H9 (cell line): ENCODE measurements around the gene CCDC88C. TPM values are rescaled to one million over a fixed set of nuclear protein-coding genes. Genes with fewer than 3 reads are reported as not detected.

ENCODE experiments used
- DNase-seq: peaks from one replicate; pipeline ENCODE4 v3.0.0-alpha.2; 2017
- H2AFZ ChIP-seq: one replicate; pipeline ENCODE4 v1.6.1; 2013; ENCODE audit warnings: mild to moderate bottlenecking, low read length, control low read depth, moderate library complexity
- H2AK5ac ChIP-seq: 2 replicates; pipeline ENCODE4 v1.6.1; 2013; ENCODE audit warnings: low read length, control low read depth, mixed read lengths; ENCODE audit not compliant: insufficient read length
- H2BK120ac ChIP-seq: one replicate; pipeline ENCODE4 v1.6.1; 2013; ENCODE audit warnings: low read depth, mild to moderate bottlenecking, low read length, control low read depth, inconsistent platforms; ENCODE audit not compliant: poor library complexity, severe bottlenecking
- H2BK12ac ChIP-seq: 2 replicates; pipeline ENCODE4 v1.6.1; 2013; ENCODE audit warnings: low read length, control low read depth, mixed read lengths, low read depth; ENCODE audit not compliant: insufficient read length
- H2BK15ac ChIP-seq: 2 replicates; pipeline ENCODE4 v1.6.1; 2013; ENCODE audit warnings: low read depth, low read length, control low read depth
- H2BK20ac ChIP-seq: one replicate; pipeline ENCODE4 v1.6.1; 2013; ENCODE audit warnings: low read depth, mild to moderate bottlenecking, low read length, control low read depth, inconsistent platforms; ENCODE audit not compliant: poor library complexity, severe bottlenecking
- H2BK5ac ChIP-seq: 2 replicates; pipeline ENCODE4 v1.6.1; 2013; ENCODE audit warnings: low read length, control low read depth, mixed read lengths; ENCODE audit not compliant: insufficient read length
- H3K14ac ChIP-seq: 2 replicates; pipeline ENCODE4 v1.6.1; 2013; ENCODE audit warnings: low read length, control low read depth; ENCODE audit not compliant: insufficient read depth
- H3K18ac ChIP-seq: 2 replicates; pipeline ENCODE4 v1.6.1; 2013; ENCODE audit warnings: low read depth, mild to moderate bottlenecking, mixed read lengths, low read length, control low read depth; ENCODE audit not compliant: insufficient read length
- H3K23ac ChIP-seq: 2 replicates; pipeline ENCODE4 v1.6.1; 2013; ENCODE audit warnings: low read length, control low read depth, mixed read lengths, low read depth; ENCODE audit not compliant: insufficient read length
- H3K23me2 ChIP-seq: 2 replicates; pipeline ENCODE4 v1.6.1; 2013; ENCODE audit warnings: low read depth, mild to moderate bottlenecking, mixed read lengths, low read length, control low read depth; ENCODE audit not compliant: insufficient read length, poor library complexity, severe bottlenecking
- H3K27ac ChIP-seq: 2 replicates; pipeline ENCODE4 v1.5.1; 2013; ENCODE audit warnings: low read length, control low read depth, mixed read lengths, low read depth; ENCODE audit not compliant: insufficient read length
- H3K27me3 ChIP-seq: 2 replicates; pipeline ENCODE4 v1.6.1; 2013; ENCODE audit warnings: low read length, control low read depth, inconsistent platforms; ENCODE audit not compliant: insufficient read depth
- H3K4ac ChIP-seq: 2 replicates; pipeline ENCODE4 v1.6.1; 2013; ENCODE audit warnings: low read depth, mild to moderate bottlenecking, control low read depth, inconsistent platforms, low read length, moderate library complexity
- H3K4me1 ChIP-seq: 2 replicates; pipeline ENCODE4 v1.6.1; 2013; ENCODE audit warnings: low read length, control low read depth, inconsistent platforms; ENCODE audit not compliant: insufficient read depth
- H3K4me2 ChIP-seq: 2 replicates; pipeline ENCODE4 v1.6.1; 2013; ENCODE audit warnings: low read length, control low read depth, mixed read lengths; ENCODE audit not compliant: insufficient read length, insufficient read depth
- H3K56ac ChIP-seq: 2 replicates; pipeline ENCODE4 v1.6.1; 2013; ENCODE audit warnings: low read depth, mild to moderate bottlenecking, mixed read lengths, low read length, control low read depth; ENCODE audit not compliant: insufficient read length
- H3K79me1 ChIP-seq: 2 replicates; pipeline ENCODE4 v1.6.1; 2013; ENCODE audit warnings: low read depth, mild to moderate bottlenecking, moderate library complexity, low read length, control low read depth, inconsistent platforms; ENCODE audit not compliant: insufficient read depth, poor library complexity, severe bottlenecking
- H3K79me2 ChIP-seq: 2 replicates; pipeline ENCODE4 v1.6.1; 2013; ENCODE audit warnings: low read length, control low read depth, inconsistent platforms; ENCODE audit not compliant: insufficient read depth
- H3K9ac ChIP-seq: 2 replicates; pipeline ENCODE4 v1.6.1; 2013; ENCODE audit warnings: low read length, control low read depth, mixed read lengths; ENCODE audit not compliant: insufficient read length; ENCODE audit errors: extremely low read depth
- H3K9me3 ChIP-seq: one replicate; pipeline ENCODE4 v1.6.1; 2013; ENCODE audit warnings: low read depth, low read length, inconsistent platforms; ENCODE audit not compliant: control insufficient read depth
- H3T11ph ChIP-seq: one replicate; pipeline ENCODE4 v1.6.1; 2013; ENCODE audit warnings: mild to moderate bottlenecking, low read length, control low read depth, inconsistent platforms
- H4K20me1 ChIP-seq: one replicate; pipeline ENCODE4 v1.6.1; 2013; ENCODE audit not compliant: control insufficient read depth, insufficient read length, insufficient read depth
- H4K5ac ChIP-seq: 2 replicates; pipeline ENCODE4 v1.6.1; 2013; ENCODE audit warnings: low read depth, mild to moderate bottlenecking, mixed read lengths, low read length, control low read depth; ENCODE audit not compliant: insufficient read length
- H4K8ac ChIP-seq: replicated peaks from 2 replicates; pipeline ENCODE4 v1.6.1; 2013; ENCODE audit warnings: low read length, control low read depth, mixed read lengths, low read depth; ENCODE audit not compliant: insufficient read length
- H4K91ac ChIP-seq: 2 replicates; pipeline ENCODE4 v1.6.1; 2013; ENCODE audit warnings: low read depth, mild to moderate bottlenecking, moderate library complexity, mixed read lengths, low read length, control low read depth; ENCODE audit not compliant: insufficient read length
- H3K27ac Mint-ChIP-seq, 3 experiments: 2 replicates in 2 of 3; 3 replicates in 1 of 3; pipeline ENCODE4 v1.8.0; 2020 to 2021; ENCODE audit warnings: mixed read lengths in 3 of 3, mild to moderate bottlenecking in 1 of 3, moderate library complexity in 1 of 3
- H3K27me3 Mint-ChIP-seq: 2 replicates; pipeline ENCODE4 v1.8.0; 2021; ENCODE audit warnings: low read depth, mild to moderate bottlenecking, moderate library complexity, mixed read lengths
- H3K36me3 Mint-ChIP-seq, 3 experiments: 2 replicates in 2 of 3; 3 replicates in 1 of 3; pipeline ENCODE4 v1.8.0; 2020 to 2021; ENCODE audit warnings: low read depth in 3 of 3, mixed read lengths in 3 of 3; ENCODE audit not compliant: insufficient read depth in 1 of 3
- H3K4me1 Mint-ChIP-seq, 2 experiments: 2 replicates each; pipeline ENCODE4 v1.8.0; 2020; ENCODE audit warnings: mixed read lengths in 2 of 2
- H3K4me3 Mint-ChIP-seq, 2 experiments: 2 replicates in 1 of 2; 3 replicates in 1 of 2; pipeline ENCODE4 v1.8.0; 2020 to 2021; ENCODE audit warnings: mild to moderate bottlenecking in 2 of 2, mixed read lengths in 2 of 2, moderate library complexity in 1 of 2
- H3K9me3 Mint-ChIP-seq, 2 experiments: 2 replicates in 1 of 2; 3 replicates in 1 of 2; pipeline ENCODE4 v1.8.0; 2020; ENCODE audit warnings: mild to moderate bottlenecking in 2 of 2, mixed read lengths in 2 of 2, moderate library complexity in 1 of 2
- WGBS: extraction: QIAGEN DNeasy Blood & Tissue Kit; methylation state at CpG from one replicate; pipeline ENCODE4 v1.1.7; 2013; ENCODE audit warnings: missing lambda C conversion rate, low lambda C conversion rate, mixed read lengths; ENCODE audit not compliant: insufficient read length; ENCODE audit errors: extremely low coverage; 5-methylcytosine and 5-hydroxymethylcytosine counted together
- total RNA-seq: library from RNA; stranded (reverse); gene quantifications from 2 replicates; pipeline ENCODE4 v1.2.1, GENCODE V29; 2021
- TF ChIP-seq, protein P1 (sequence below): fragments of 200-600 bp; sonication (generic); conservative IDR thresholded peaks from 3 replicates; pipeline ENCODE4 v1.8.0; 2021; ENCODE audit warnings: antibody characterized with exemption, mild to moderate bottlenecking

The CCDC88C gene
- total RNA-seq, 1 experiment from 2014 or later: 52.4 TPM

- H2BK120ac ChIP-seq: no peak overlapping the region
- H3K4me1 ChIP-seq: no peaks in the 10 kb centered on the region
- no peaks in the 10 kb centered on the region for H3K27me3 Mint-ChIP-seq
- H4K5ac ChIP-seq: no peak overlapping the region
- H2AK5ac ChIP-seq: no peak overlapping the region
- no peak overlapping the region for H3K18ac ChIP-seq
- H4K91ac ChIP-seq: no peak overlapping the region
- H2BK12ac ChIP-seq: no peak overlapping the region
- H3K9ac ChIP-seq: no peak overlapping the region
- no peak overlapping the region for H3K4me3 Mint-ChIP-seq
- no peak overlapping the region for H3K14ac ChIP-seq
- no CpG with 5 or more reads among the region's 7 CpGs for WGBS
- H3K4ac ChIP-seq: no peak overlapping the region
- H2BK15ac ChIP-seq: no peak overlapping the region
- H2BK20ac ChIP-seq: no peak overlapping the region
- H3K23me2 ChIP-seq: no peaks in the 10 kb centered on the region
- no peaks in the 10 kb centered on the region for H3K9me3 Mint-ChIP-seq
- H3K36me3 Mint-ChIP-seq: peaks cover 7 to 76% (median 37%) of the 10 kb centered on the region in 3 experiments; a peak in 6 of 7 replicates
- no peak overlapping the region for H3K4me2 ChIP-seq
- no peak overlapping the region for H3T11ph ChIP-seq
- peaks cover 0 to 3% of the 10 kb centered on the region in 2 experiments; a peak in 1 of 4 replicates for H3K4me1 Mint-ChIP-seq
- H3K27ac ChIP-seq: no peak overlapping the region
- no peak overlapping the region for H3K23ac ChIP-seq
- TF ChIP-seq, protein P1, sequence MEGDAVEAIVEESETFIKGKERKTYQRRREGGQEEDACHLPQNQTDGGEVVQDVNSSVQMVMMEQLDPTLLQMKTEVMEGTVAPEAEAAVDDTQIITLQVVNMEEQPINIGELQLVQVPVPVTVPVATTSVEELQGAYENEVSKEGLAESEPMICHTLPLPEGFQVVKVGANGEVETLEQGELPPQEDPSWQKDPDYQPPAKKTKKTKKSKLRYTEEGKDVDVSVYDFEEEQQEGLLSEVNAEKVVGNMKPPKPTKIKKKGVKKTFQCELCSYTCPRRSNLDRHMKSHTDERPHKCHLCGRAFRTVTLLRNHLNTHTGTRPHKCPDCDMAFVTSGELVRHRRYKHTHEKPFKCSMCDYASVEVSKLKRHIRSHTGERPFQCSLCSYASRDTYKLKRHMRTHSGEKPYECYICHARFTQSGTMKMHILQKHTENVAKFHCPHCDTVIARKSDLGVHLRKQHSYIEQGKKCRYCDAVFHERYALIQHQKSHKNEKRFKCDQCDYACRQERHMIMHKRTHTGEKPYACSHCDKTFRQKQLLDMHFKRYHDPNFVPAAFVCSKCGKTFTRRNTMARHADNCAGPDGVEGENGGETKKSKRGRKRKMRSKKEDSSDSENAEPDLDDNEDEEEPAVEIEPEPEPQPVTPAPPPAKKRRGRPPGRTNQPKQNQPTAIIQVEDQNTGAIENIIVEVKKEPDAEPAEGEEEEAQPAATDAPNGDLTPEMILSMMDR: peak; percentile 97
- H4K20me1 ChIP-seq: no peaks in the 10 kb centered on the region
- H3K79me2 ChIP-seq: no peaks in the 10 kb centered on the region
- no peaks in the 10 kb centered on the region for H3K79me1 ChIP-seq
- H3K27ac Mint-ChIP-seq: no peak overlapping the region; a peak in 3 of 7 replicates
- no peak overlapping the region for H2BK5ac ChIP-seq
- peak; percentile 85 for DNase-seq
- H4K8ac ChIP-seq: no peak overlapping the region
- H2AFZ ChIP-seq: no peak overlapping the region
- H3K9me3 ChIP-seq: no peaks in the 10 kb centered on the region
- no peaks in the 10 kb centered on the region for H3K27me3 ChIP-seq
- no peak overlapping the region for H3K56ac ChIP-seq
These were observed 131.1 kb downstream of the CCDC88C start for GRCh38 chr14:91286530-91286937.
